ENCODE data around the gene ARHGEF17. TPM values are rescaled to one million over a fixed set of nuclear protein-coding genes. Genes with fewer than 3 reads are reported as not detected.

The ARHGEF17 gene
- polyA plus RNA-seq, 4 donors = 77.0 to 96.1 (median 85.9) TPM

GRCh38 chr11:73312036-73312435, 4.0 kb downstream of the ARHGEF17 start:
- DNase-seq (ENCODE audit: low read depth in 4 of 4, low spot score in 3 of 4) = no peak

- DNase-seq (ENCODE audit: low read depth in 4 of 4, low spot score in 3 of 4) = no peak
These were observed 4.8 kb downstream of the ARHGEF17 start for GRCh38 chr11:73312851-73313327.

GRCh38 chr11:73313652-73314051, 5.6 kb downstream of the ARHGEF17 start:
- no peak for DNase-seq (ENCODE audit: low read depth in 4 of 4, low spot score in 3 of 4)

- peak in 3 of 4 donors; percentile 67 to 79 (median 74) for DNase-seq (ENCODE audit: low read depth in 4 of 4, low spot score in 3 of 4)
These were observed 6.3 kb downstream of the ARHGEF17 start for GRCh38 chr11:73314117-73314961.

- DNase-seq (ENCODE audit: low read depth in 4 of 4, low spot score in 3 of 4) = no peak
These were observed 7.4 kb downstream of the ARHGEF17 start for GRCh38 chr11:73315293-73316020.

- DNase-seq (ENCODE audit: low read depth in 4 of 4, low spot score in 3 of 4) = no peak
These were observed 8.3 kb downstream of the ARHGEF17 start for GRCh38 chr11:73316422-73316821.

GRCh38 chr11:73317373-73317772, 9.3 kb downstream of the ARHGEF17 start:
- DNase-seq (ENCODE audit: low read depth in 4 of 4, low spot score in 3 of 4) = no peak

GRCh38 chr11:73317803-73318202, 9.7 kb downstream of the ARHGEF17 start:
- DNase-seq (ENCODE audit: low read depth in 4 of 4, low spot score in 3 of 4) = no peak

- DNase-seq (ENCODE audit: low read depth in 4 of 4, low spot score in 3 of 4) = no peak
These were observed 10.5 kb downstream of the ARHGEF17 start for GRCh38 chr11:73318501-73319011.

- no peak for DNase-seq (ENCODE audit: low read depth in 4 of 4, low spot score in 3 of 4)
These were observed 12.9 kb downstream of the ARHGEF17 start for GRCh38 chr11:73320763-73321603.

- no peak for DNase-seq (ENCODE audit: low read depth in 4 of 4, low spot score in 3 of 4)
These were observed 13.7 kb downstream of the ARHGEF17 start for GRCh38 chr11:73321604-73322381.

- DNase-seq (ENCODE audit: low read depth in 4 of 4, low spot score in 3 of 4) = no peak
These were observed 14.6 kb downstream of the ARHGEF17 start for GRCh38 chr11:73322382-73323306.

- no peak for DNase-seq (ENCODE audit: low read depth in 4 of 4, low spot score in 3 of 4)
These were observed 15.4 kb downstream of the ARHGEF17 start for GRCh38 chr11:73323464-73323863.

GRCh38 chr11:73324116-73324515, 16.0 kb downstream of the ARHGEF17 start:
- DNase-seq (ENCODE audit: low read depth in 4 of 4, low spot score in 3 of 4) = no peak

GRCh38 chr11:73324665-73325035, 16.6 kb downstream of the ARHGEF17 start:
- no peak for DNase-seq (ENCODE audit: low read depth in 4 of 4, low spot score in 3 of 4)

GRCh38 chr11:73325036-73325981, 17.2 kb downstream of the ARHGEF17 start:
- no peak for DNase-seq (ENCODE audit: low read depth in 4 of 4, low spot score in 3 of 4)

GRCh38 chr11:73326929-73327811, 19.1 kb downstream of the ARHGEF17 start:
- no peak for DNase-seq (ENCODE audit: low read depth in 4 of 4, low spot score in 3 of 4)
